GM12875 (cell line): ENCODE results near the gene RSRC2.
"Not testable (repeated sequence)": the region's sequence is repeated elsewhere in the genome, so short reads cannot be mapped to it uniquely, and the experiment has no call there.

Source experiments
- H3K4me3 ChIP-seq: one replicate; pipeline ENCODE4 v1.5.1; 2011; ENCODE audit warnings: low read depth, low read length, control low read depth
- CTCF ChIP-seq: IDR thresholded peaks from 2 replicates; pipeline ENCODE4 v1.5.1; 2011; ENCODE audit warnings: low read depth, mild to moderate bottlenecking, control low read depth, inconsistent platforms, low read length, moderate library complexity, borderline replicate concordance; ENCODE audit not compliant: insufficient read depth

The RSRC2 gene

GRCh38 chr12:122517877-122518276 lies 8.9 kb downstream of the RSRC2 start:
- H3K4me3 ChIP-seq = no peak overlapping the region
- no peak for TF ChIP-seq CTCF

GRCh38 chr12:122516544-122517361 lies 10.0 kb downstream of the RSRC2 start:
- no peak for TF ChIP-seq CTCF
- H3K4me3 ChIP-seq = no peak overlapping the region

GRCh38 chr12:122515275-122515674 lies 11.5 kb downstream of the RSRC2 start:
- TF ChIP-seq CTCF = no peak
- no peak overlapping the region for H3K4me3 ChIP-seq

GRCh38 chr12:122513660-122514059 lies 13.1 kb downstream of the RSRC2 start:
- no peak for TF ChIP-seq CTCF

GRCh38 chr12:122513028-122513427 lies 13.7 kb downstream of the RSRC2 start:
- H3K4me3 ChIP-seq = not testable (repeated sequence)

More at GRCh38 chr12:122513660-122514059, 13.1 kb downstream of the RSRC2 start:
- no peak overlapping the region for H3K4me3 ChIP-seq

GRCh38 chr12:122508163-122508562 lies 18.6 kb downstream of the RSRC2 start:
- TF ChIP-seq CTCF = no peak
- H3K4me3 ChIP-seq = no peak overlapping the region

GRCh38 chr12:122506393-122506938 lies 20.3 kb downstream of the RSRC2 start:
- no peak for TF ChIP-seq CTCF

More at GRCh38 chr12:122506393-122506938, 20.3 kb downstream of the RSRC2 start:
- no peak overlapping the region for H3K4me3 ChIP-seq
